H9 (cell line): Measurements from ENCODE around the gene ADAM23. TPM values are rescaled to one million over a fixed set of nuclear protein-coding genes. Genes with fewer than 3 reads are reported as not detected.

Experiments
- DNase-seq: peaks from one replicate; pipeline ENCODE4 v3.0.0-alpha.2; 2017
- H2AFZ ChIP-seq: one replicate; pipeline ENCODE4 v1.6.1; 2013; ENCODE audit warnings: mild to moderate bottlenecking, low read length, control low read depth, moderate library complexity
- H2AK5ac ChIP-seq: 2 replicates; pipeline ENCODE4 v1.6.1; 2013; ENCODE audit warnings: low read length, control low read depth, mixed read lengths; ENCODE audit not compliant: insufficient read length
- H2BK120ac ChIP-seq: one replicate; pipeline ENCODE4 v1.6.1; 2013; ENCODE audit warnings: low read depth, mild to moderate bottlenecking, low read length, control low read depth, inconsistent platforms; ENCODE audit not compliant: poor library complexity, severe bottlenecking
- H2BK12ac ChIP-seq: 2 replicates; pipeline ENCODE4 v1.6.1; 2013; ENCODE audit warnings: low read length, control low read depth, mixed read lengths, low read depth; ENCODE audit not compliant: insufficient read length
- H2BK15ac ChIP-seq: 2 replicates; pipeline ENCODE4 v1.6.1; 2013; ENCODE audit warnings: low read depth, low read length, control low read depth
- H2BK20ac ChIP-seq: one replicate; pipeline ENCODE4 v1.6.1; 2013; ENCODE audit warnings: low read depth, mild to moderate bottlenecking, low read length, control low read depth, inconsistent platforms; ENCODE audit not compliant: poor library complexity, severe bottlenecking
- H2BK5ac ChIP-seq: 2 replicates; pipeline ENCODE4 v1.6.1; 2013; ENCODE audit warnings: low read length, control low read depth, mixed read lengths; ENCODE audit not compliant: insufficient read length
- H3K14ac ChIP-seq: 2 replicates; pipeline ENCODE4 v1.6.1; 2013; ENCODE audit warnings: low read length, control low read depth; ENCODE audit not compliant: insufficient read depth
- H3K18ac ChIP-seq: 2 replicates; pipeline ENCODE4 v1.6.1; 2013; ENCODE audit warnings: low read depth, mild to moderate bottlenecking, mixed read lengths, low read length, control low read depth; ENCODE audit not compliant: insufficient read length
- H3K23ac ChIP-seq: 2 replicates; pipeline ENCODE4 v1.6.1; 2013; ENCODE audit warnings: low read length, control low read depth, mixed read lengths, low read depth; ENCODE audit not compliant: insufficient read length
- H3K23me2 ChIP-seq: 2 replicates; pipeline ENCODE4 v1.6.1; 2013; ENCODE audit warnings: low read depth, mild to moderate bottlenecking, mixed read lengths, low read length, control low read depth; ENCODE audit not compliant: insufficient read length, poor library complexity, severe bottlenecking
- H3K27ac ChIP-seq: 2 replicates; pipeline ENCODE4 v1.5.1; 2013; ENCODE audit warnings: low read length, control low read depth, mixed read lengths, low read depth; ENCODE audit not compliant: insufficient read length
- H3K27me3 ChIP-seq: 2 replicates; pipeline ENCODE4 v1.6.1; 2013; ENCODE audit warnings: low read length, control low read depth, inconsistent platforms; ENCODE audit not compliant: insufficient read depth
- H3K4ac ChIP-seq: 2 replicates; pipeline ENCODE4 v1.6.1; 2013; ENCODE audit warnings: low read depth, mild to moderate bottlenecking, control low read depth, inconsistent platforms, low read length, moderate library complexity
- H3K4me1 ChIP-seq: 2 replicates; pipeline ENCODE4 v1.6.1; 2013; ENCODE audit warnings: low read length, control low read depth, inconsistent platforms; ENCODE audit not compliant: insufficient read depth
- H3K4me2 ChIP-seq: 2 replicates; pipeline ENCODE4 v1.6.1; 2013; ENCODE audit warnings: low read length, control low read depth, mixed read lengths; ENCODE audit not compliant: insufficient read length, insufficient read depth
- H3K56ac ChIP-seq: 2 replicates; pipeline ENCODE4 v1.6.1; 2013; ENCODE audit warnings: low read depth, mild to moderate bottlenecking, mixed read lengths, low read length, control low read depth; ENCODE audit not compliant: insufficient read length
- H3K79me1 ChIP-seq: 2 replicates; pipeline ENCODE4 v1.6.1; 2013; ENCODE audit warnings: low read depth, mild to moderate bottlenecking, moderate library complexity, low read length, control low read depth, inconsistent platforms; ENCODE audit not compliant: insufficient read depth, poor library complexity, severe bottlenecking
- H3K79me2 ChIP-seq: 2 replicates; pipeline ENCODE4 v1.6.1; 2013; ENCODE audit warnings: low read length, control low read depth, inconsistent platforms; ENCODE audit not compliant: insufficient read depth
- H3K9ac ChIP-seq: 2 replicates; pipeline ENCODE4 v1.6.1; 2013; ENCODE audit warnings: low read length, control low read depth, mixed read lengths; ENCODE audit not compliant: insufficient read length; ENCODE audit errors: extremely low read depth
- H3K9me3 ChIP-seq: one replicate; pipeline ENCODE4 v1.6.1; 2013; ENCODE audit warnings: low read depth, low read length, inconsistent platforms; ENCODE audit not compliant: control insufficient read depth
- H3T11ph ChIP-seq: one replicate; pipeline ENCODE4 v1.6.1; 2013; ENCODE audit warnings: mild to moderate bottlenecking, low read length, control low read depth, inconsistent platforms
- H4K20me1 ChIP-seq: one replicate; pipeline ENCODE4 v1.6.1; 2013; ENCODE audit not compliant: control insufficient read depth, insufficient read length, insufficient read depth
- H4K5ac ChIP-seq: 2 replicates; pipeline ENCODE4 v1.6.1; 2013; ENCODE audit warnings: low read depth, mild to moderate bottlenecking, mixed read lengths, low read length, control low read depth; ENCODE audit not compliant: insufficient read length
- H4K8ac ChIP-seq: replicated peaks from 2 replicates; pipeline ENCODE4 v1.6.1; 2013; ENCODE audit warnings: low read length, control low read depth, mixed read lengths, low read depth; ENCODE audit not compliant: insufficient read length
- H4K91ac ChIP-seq: 2 replicates; pipeline ENCODE4 v1.6.1; 2013; ENCODE audit warnings: low read depth, mild to moderate bottlenecking, moderate library complexity, mixed read lengths, low read length, control low read depth; ENCODE audit not compliant: insufficient read length
- H3K27ac Mint-ChIP-seq, 3 experiments: 2 replicates in 2 of 3; 3 replicates in 1 of 3; pipeline ENCODE4 v1.8.0; 2020 to 2021; ENCODE audit warnings: mixed read lengths in 3 of 3, mild to moderate bottlenecking in 1 of 3, moderate library complexity in 1 of 3
- H3K27me3 Mint-ChIP-seq: 2 replicates; pipeline ENCODE4 v1.8.0; 2021; ENCODE audit warnings: low read depth, mild to moderate bottlenecking, moderate library complexity, mixed read lengths
- H3K36me3 Mint-ChIP-seq, 3 experiments: 2 replicates in 2 of 3; 3 replicates in 1 of 3; pipeline ENCODE4 v1.8.0; 2020 to 2021; ENCODE audit warnings: low read depth in 3 of 3, mixed read lengths in 3 of 3; ENCODE audit not compliant: insufficient read depth in 1 of 3
- H3K4me1 Mint-ChIP-seq, 2 experiments: 2 replicates each; pipeline ENCODE4 v1.8.0; 2020; ENCODE audit warnings: mixed read lengths in 2 of 2
- H3K4me3 Mint-ChIP-seq, 2 experiments: 2 replicates in 1 of 2; 3 replicates in 1 of 2; pipeline ENCODE4 v1.8.0; 2020 to 2021; ENCODE audit warnings: mild to moderate bottlenecking in 2 of 2, mixed read lengths in 2 of 2, moderate library complexity in 1 of 2
- H3K9me3 Mint-ChIP-seq, 2 experiments: 2 replicates in 1 of 2; 3 replicates in 1 of 2; pipeline ENCODE4 v1.8.0; 2020; ENCODE audit warnings: mild to moderate bottlenecking in 2 of 2, mixed read lengths in 2 of 2, moderate library complexity in 1 of 2
- CTCF ChIP-seq: fragments of 200-600 bp; sonication (generic); conservative IDR thresholded peaks from 3 replicates; pipeline ENCODE4 v1.8.0; 2021; ENCODE audit warnings: antibody characterized with exemption, mild to moderate bottlenecking
- WGBS: extraction: QIAGEN DNeasy Blood & Tissue Kit; methylation state at CpG from one replicate; pipeline ENCODE4 v1.1.7; 2013; ENCODE audit warnings: missing lambda C conversion rate, low lambda C conversion rate, mixed read lengths; ENCODE audit not compliant: insufficient read length; ENCODE audit errors: extremely low coverage; 5-methylcytosine and 5-hydroxymethylcytosine counted together
- total RNA-seq: library from RNA; stranded (reverse); gene quantifications from 2 replicates; pipeline ENCODE4 v1.2.1, GENCODE V29; 2021

ADAM23 gene
- total RNA-seq, 1 experiment from 2014 or later, result 21.4 TPM

GRCh38 chr2:206431439-206431838 lies 11.9 kb upstream of the ADAM23 start:
- H3K9me3 ChIP-seq, result no peaks in the 10 kb centered on the region
- H3K79me1 ChIP-seq, result no peaks in the 10 kb centered on the region
- no peaks in the 10 kb centered on the region for H3K4me1 ChIP-seq
- peaks cover 4 to 6% of the 10 kb centered on the region in 2 experiments; a peak in 3 of 4 replicates for H3K4me1 Mint-ChIP-seq
- H2BK5ac ChIP-seq, result no peak overlapping the region
- H2BK15ac ChIP-seq, result no peak overlapping the region
- H3K27ac Mint-ChIP-seq, result peak overlapping the region in 1 of 3 experiments; percentile 40; a peak in 1 of 7 replicates
- no peaks in the 10 kb centered on the region for H4K20me1 ChIP-seq
- no peak overlapping the region for H4K5ac ChIP-seq
- no peak for TF ChIP-seq CTCF
- H2AK5ac ChIP-seq, result no peak overlapping the region
- H3K18ac ChIP-seq, result no peak overlapping the region
- H2BK120ac ChIP-seq, result no peak overlapping the region
- H2BK20ac ChIP-seq, result no peak overlapping the region
- DNase-seq, result no peak
- no peak overlapping the region for H2AFZ ChIP-seq
- no peak overlapping the region for H3K4ac ChIP-seq
- H2BK12ac ChIP-seq, result no peak overlapping the region
- H3K4me2 ChIP-seq, result no peak overlapping the region
- H3K9me3 Mint-ChIP-seq, result no peaks in the 10 kb centered on the region
- no peaks in the 10 kb centered on the region for H3K23me2 ChIP-seq
- no peak overlapping the region for H4K8ac ChIP-seq
- no peaks in the 10 kb centered on the region for H3K27me3 Mint-ChIP-seq
- H4K91ac ChIP-seq, result no peak overlapping the region
- no peak overlapping the region for H3T11ph ChIP-seq
- H3K14ac ChIP-seq, result no peak overlapping the region
- no CpG with 5 or more reads among the region's 3 CpGs for WGBS
- H3K27me3 ChIP-seq, result no peaks in the 10 kb centered on the region
- H3K9ac ChIP-seq, result no peak overlapping the region
- H3K79me2 ChIP-seq, result no peaks in the 10 kb centered on the region
- no peak overlapping the region for H3K4me3 Mint-ChIP-seq
- no peak overlapping the region for H3K56ac ChIP-seq
- no peak overlapping the region for H3K27ac ChIP-seq
- no peak overlapping the region for H3K23ac ChIP-seq
- no peaks in the 10 kb centered on the region for H3K36me3 Mint-ChIP-seq
